ENCODE results near the gene SIK2.
A peak's percentile ranks its signal among the peaks of the same experiment; 100 is the strongest.
"Not testable (repeated sequence)": the region's sequence is repeated elsewhere in the genome, so short reads cannot be mapped to it uniquely, and the experiment has no call there.

Gene SIK2

GRCh38 chr11:111748035-111748804 is 146.0 kb downstream of the SIK2 start:
- DNase-seq (ENCODE audit: extremely low read depth in 1 of 2, low read depth in 1 of 2): no peak

- DNase-seq (ENCODE audit: extremely low read depth in 1 of 2, low read depth in 1 of 2): no peak
These were observed 147.4 kb downstream of the SIK2 start for GRCh38 chr11:111749646-111750045.

DNA sequence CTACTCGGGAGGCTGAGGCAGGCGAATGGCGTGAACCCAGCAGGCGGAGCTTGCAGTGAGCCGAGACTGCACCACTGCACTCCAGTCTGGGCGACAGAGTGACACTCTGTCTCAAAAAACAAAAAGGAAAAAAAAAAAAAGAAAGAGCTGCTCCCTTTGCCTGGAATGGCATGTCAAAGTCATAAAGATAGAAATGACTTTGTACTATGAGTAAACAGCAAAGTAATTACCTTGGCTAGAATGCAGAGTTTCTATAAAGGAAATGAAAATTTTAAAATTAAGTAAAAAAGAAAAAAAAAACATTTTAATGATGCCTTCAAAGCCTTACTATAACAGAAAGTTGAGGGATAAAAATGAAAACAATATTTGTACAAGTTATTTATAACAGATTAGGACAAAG is 153.8 kb downstream of the SIK2 start:
- no peak for DNase-seq (ENCODE audit: extremely low read depth in 1 of 2, low read depth in 1 of 2)

GRCh38 chr11:111759376-111759775 is 157.1 kb downstream of the SIK2 start:
- DNase-seq (ENCODE audit: extremely low read depth in 1 of 2, low read depth in 1 of 2): no peak

DNA sequence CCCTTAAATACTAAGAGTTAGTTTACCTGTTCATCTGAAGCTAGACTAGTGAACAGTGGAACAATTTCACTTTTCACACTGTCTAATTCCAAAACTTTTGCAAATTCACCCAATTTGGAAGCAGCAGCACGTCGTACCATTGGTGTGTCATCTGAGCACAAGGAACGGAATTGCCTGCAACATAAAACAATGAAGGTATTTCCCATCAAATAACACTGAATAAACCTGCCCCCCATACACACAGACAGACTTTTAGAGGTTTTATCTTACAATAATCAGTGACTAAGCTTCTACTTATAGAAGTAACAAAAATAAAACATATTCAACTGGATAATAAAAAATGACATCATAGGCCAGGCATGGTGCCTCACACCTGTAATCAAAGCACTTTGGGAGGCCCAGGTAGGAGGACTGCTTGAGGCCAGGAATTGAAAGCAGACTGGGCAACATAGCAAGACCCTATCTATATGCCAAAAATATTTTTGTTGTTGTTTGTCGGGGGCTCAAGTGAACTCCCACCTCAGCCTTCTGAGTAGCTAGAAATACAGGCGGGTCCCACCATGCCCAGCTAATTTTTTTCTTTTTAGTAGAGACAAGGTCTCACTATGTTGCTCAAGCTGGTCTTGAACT is 157.6 kb downstream of the SIK2 start:
- no peak for DNase-seq (ENCODE audit: extremely low read depth in 1 of 2, low read depth in 1 of 2)

- DNase-seq (ENCODE audit: extremely low read depth in 1 of 2, low read depth in 1 of 2): no peak
These were observed 158.8 kb downstream of the SIK2 start for GRCh38 chr11:111761036-111761435.

DNA sequence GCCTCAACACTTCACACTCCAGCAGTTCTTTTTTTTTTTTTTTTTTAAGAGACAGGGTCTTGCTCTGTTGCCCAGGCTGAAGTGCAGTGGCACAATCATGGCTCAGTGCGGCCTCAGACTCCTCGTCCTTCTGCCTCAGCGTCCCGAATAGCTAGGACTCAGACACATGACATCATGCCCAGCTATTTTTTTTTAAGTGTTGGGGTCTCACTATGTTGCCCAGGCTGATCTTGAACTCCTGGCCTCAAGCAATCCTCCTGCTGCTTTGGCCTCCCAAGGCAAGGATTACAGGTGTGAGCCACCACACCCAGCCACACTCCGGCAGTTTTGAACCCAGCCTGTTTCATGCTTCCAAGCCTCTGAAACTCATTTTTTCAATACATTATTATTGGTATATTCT is 160.3 kb downstream of the SIK2 start:
- no peak for DNase-seq (ENCODE audit: extremely low read depth in 1 of 2, low read depth in 1 of 2)

GRCh38 chr11:111762981-111763643 is 160.9 kb downstream of the SIK2 start:
- no peak for DNase-seq (ENCODE audit: extremely low read depth in 1 of 2, low read depth in 1 of 2)

GRCh38 chr11:111764621-111765020 is 162.4 kb downstream of the SIK2 start:
- DNase-seq (ENCODE audit: extremely low read depth in 1 of 2, low read depth in 1 of 2): no peak

DNA sequence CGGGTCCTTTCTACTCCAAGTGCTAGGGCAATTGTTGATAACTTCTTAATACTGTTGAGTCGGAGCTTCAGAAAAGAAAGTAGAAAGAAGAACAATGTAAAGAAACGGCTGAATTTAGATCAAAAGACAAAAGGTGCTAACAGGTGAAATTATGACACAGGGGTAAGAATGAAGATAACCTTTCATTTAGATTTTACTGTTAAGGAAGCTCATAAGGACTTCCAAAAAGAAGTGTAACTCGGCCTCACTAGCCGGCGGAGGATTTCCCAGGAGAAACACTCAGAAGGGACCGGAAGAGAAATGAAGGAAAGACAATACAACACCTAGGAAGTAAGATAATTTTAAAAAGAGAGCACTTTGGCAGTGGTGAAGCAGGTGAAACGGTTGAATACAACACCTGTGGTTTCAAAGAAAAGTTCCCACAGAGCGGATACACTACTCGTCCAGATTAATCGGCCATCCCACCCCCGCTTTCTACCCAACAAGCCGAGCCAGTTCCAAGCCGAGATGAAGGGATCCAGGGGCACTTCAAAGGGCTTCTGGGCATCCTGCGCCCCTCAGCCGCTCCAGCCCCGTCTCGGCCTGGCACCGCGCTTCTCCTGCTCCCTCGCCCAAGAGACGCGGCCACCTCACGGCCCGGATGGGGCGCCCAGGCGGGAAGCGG is 163.2 kb downstream of the SIK2 start:
- no peak for DNase-seq (ENCODE audit: extremely low read depth in 1 of 2, low read depth in 1 of 2)

DNA sequence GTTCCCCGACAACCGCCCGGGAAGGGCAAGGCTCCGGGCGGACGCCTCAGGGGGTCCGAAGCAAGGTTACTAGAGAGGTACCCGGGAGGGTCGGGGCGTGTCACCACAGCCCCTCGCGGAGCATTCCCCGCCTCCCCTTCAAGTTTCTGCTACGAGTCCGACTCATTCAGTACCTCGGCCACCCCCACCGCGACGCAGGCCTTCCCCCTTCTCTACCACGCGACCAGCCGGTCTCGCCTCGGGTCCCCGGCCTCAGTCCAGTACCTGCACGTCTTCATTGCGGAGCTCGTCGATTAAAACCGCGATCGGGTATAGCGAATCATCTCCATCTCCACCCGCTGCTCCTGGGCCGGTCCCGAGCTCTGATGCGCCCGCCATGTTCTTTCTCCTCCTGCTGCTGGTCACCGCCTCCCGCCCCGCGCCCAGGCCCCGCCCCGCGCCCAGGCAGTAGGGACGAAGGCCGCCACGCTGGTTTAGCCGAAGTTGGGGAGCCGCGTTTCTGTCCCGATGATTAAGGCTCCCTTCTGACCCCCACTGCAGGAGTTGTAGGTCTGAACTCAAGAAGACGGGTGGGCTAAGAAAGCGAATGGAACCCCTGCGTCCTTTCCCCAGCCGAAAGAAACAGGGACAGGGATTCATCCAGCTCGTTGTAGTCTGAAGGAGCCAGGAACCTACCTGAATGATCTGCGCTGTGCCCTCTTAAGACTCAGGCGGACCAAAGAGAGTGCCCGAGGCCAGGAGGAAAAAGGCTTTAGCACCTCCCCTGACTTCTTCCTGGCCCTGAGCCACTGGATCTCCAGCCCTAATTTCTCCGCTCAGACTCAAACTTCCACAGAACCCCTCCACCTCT is 164.0 kb downstream of the SIK2 start, which contains the start of gene PPP2R1B:
PPP2R1B (minus strand) TSS at position 406 of the 850 bp plus-strand sequence; CDS start at position 378, 28 bp downstream.
- DNase-seq (ENCODE audit: extremely low read depth in 1 of 2, low read depth in 1 of 2): peak; percentile 15 to 58

- DNase-seq (ENCODE audit: extremely low read depth in 1 of 2, low read depth in 1 of 2): no peak
These were observed 164.5 kb downstream of the SIK2 start for GRCh38 chr11:111766834-111767142.

- no peak for DNase-seq (ENCODE audit: extremely low read depth in 1 of 2, low read depth in 1 of 2)
These were observed 168.4 kb downstream of the SIK2 start for GRCh38 chr11:111770581-111771134.

GRCh38 chr11:111771205-111771604 is 169.0 kb downstream of the SIK2 start:
- not testable (repeated sequence) for DNase-seq (ENCODE audit: extremely low read depth in 1 of 2, low read depth in 1 of 2)

DNA sequence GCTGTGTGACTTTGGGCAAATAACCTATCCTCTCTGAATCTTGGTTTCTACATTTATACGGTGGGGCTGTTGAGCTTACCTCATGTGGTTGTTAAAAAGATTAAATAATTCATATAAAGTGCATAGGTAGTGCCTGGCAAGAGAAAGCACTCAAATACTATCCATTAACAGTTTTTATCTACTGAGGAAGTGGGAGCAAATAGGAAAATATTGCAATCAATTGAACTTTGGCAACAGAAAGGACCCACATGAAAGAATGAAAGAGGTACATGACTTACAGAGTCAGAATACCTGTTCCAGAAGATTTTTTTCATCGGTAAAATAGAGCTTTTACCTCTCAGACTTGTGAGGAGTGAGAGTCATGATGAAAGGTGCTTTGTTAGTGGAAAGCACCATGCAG is 170.3 kb downstream of the SIK2 start:
- DNase-seq (ENCODE audit: extremely low read depth in 1 of 2, low read depth in 1 of 2): no peak

- no peak for DNase-seq (ENCODE audit: extremely low read depth in 1 of 2, low read depth in 1 of 2)
These were observed 172.9 kb downstream of the SIK2 start for GRCh38 chr11:111774955-111775710.

DNA sequence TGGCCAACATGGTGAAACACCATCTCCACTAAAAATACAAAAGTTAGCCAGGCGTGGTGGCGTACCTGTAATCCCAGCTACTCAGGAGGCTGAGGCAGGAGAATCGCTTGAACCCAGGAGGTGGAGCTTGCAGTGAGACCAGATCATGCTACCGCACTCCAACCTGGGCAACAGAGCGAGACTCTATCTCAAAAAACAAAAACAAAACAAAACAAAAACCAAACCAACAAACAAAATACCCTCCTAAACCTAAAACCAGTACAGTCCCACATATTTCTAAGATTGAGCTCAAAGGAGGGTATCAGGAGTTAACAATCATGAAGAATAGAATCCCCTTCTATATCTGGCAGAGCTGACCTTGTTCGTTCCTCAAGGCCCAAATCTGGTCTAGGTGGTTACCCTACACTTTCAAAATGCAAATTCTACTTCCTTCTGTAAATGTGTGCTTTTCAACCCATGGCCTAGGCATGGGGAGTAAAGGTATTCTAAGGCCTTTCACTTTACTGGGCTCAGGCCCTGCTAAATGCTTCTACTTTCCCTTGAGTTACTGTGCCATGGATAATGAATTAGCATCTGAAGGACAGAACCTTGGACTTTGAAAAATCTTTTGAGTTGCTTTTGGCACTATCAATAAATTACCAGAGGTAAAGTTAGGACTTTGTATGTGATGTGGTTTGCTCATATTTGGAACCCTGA is 174.3 kb downstream of the SIK2 start:
- DNase-seq (ENCODE audit: extremely low read depth in 1 of 2, low read depth in 1 of 2): no peak

DNA sequence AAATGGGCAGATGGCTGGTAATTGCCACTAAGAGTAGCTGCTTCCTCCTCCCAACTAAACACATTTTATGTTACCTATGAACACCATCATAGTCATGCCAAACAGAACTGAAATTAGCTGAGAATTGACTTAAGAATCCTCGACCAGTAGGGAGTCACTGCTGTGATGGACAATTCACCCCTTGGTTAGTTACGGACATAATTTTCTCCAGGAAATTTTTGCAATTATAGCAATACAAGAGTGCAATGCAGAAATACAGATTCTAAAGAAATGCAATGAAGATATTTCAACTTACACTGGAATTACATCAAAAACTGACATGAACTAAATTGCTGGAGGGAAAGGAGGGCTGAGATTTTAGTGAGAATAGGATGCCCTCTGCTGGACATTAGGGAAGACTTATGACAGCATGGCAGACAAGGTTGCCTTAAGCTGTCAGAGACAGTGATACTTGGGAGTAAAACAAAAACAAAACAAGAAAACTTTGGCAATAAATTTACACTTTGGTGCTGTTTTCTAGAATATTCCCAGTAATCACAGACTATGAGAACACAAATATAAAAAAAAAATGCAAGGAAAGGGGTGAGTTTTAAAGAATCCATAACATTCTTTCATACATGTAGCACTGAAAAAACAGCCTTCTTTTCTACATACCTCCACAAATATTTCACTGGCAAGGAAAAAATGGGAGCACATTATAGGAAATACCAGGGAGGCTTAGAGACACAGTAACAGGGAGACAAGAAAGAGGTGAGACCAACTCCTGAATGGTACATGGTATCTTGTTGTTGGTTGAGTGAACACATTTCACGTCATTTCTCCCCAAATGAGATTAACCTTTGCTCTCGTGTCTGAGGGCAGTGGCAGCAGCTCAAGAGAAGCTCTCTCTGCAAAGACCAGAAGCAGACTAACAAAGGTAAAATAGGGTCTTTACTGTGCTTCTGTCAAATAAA is 175.1 kb downstream of the SIK2 start:
- no peak for DNase-seq (ENCODE audit: extremely low read depth in 1 of 2, low read depth in 1 of 2)

Data from activated CD8-positive, alpha-beta memory T cell treated with anti-CD3 and anti-CD28 coated beads for 1 hour (primary cell).